ENCODE data around the gene CNGB1. TPM values are rescaled to one million over a fixed set of nuclear protein-coding genes. Genes with fewer than 3 reads are reported as not detected.

CNGB1 gene
- polyA plus RNA-seq, 2 of the 4 experiments (the other 2 are of a cell fraction): 0.23 to 0.39 TPM

- TF ChIP-seq ZNF302 (CRISPR knock-in tag; IDR thresholded peaks at IDR 0.05) (no peak), FOXS1 (CRISPR knock-in tag; IDR thresholded peaks at IDR 0.05) (no peak)
Measured at GRCh38 chr16:57906382-57907316, 64.3 kb downstream of the CNGB1 start (continued).

- WGBS (ENCODE audit: missing lambda C conversion rate): 86% methylated on average over 8 of the region's 8 CpGs
- TF ChIP-seq USF2 (IDR thresholded peaks at IDR 0.05) (no peak), ATOH8 (CRISPR knock-in tag; IDR thresholded peaks at IDR 0.05; ENCODE audit: low read depth) (no peak), POLR2AphosphoS2 (conservative IDR thresholded peaks at IDR 0.05; ENCODE audit: low read length) (no peak), MYC (IDR thresholded peaks at IDR 0.05; ENCODE audit: borderline replicate concordance, low read length) (no peak), HOXA7 (CRISPR knock-in tag; IDR thresholded peaks at IDR 0.05) (no peak), FOXS1 (CRISPR knock-in tag; IDR thresholded peaks at IDR 0.05) (no peak), SMC3 (IDR thresholded peaks at IDR 0.05) (no peak)
- CTCF ChIA-PET: interaction anchor here (1.6 to 10.4 kb wide), 4 partner anchors 12 to 93 kb away, joined by 4 to 160 read pairs (median 14); partner anchors contain the start of genes USB1 and ZNF319
- Histone ChIP-seq H3K4me1 (peaks cover 31% of the 10 kb centered on the region), H3K27ac (peak overlapping the region in 1 of 2 experiments; percentile 18; a peak in 2 of 6 replicates), H3K4me3 (no peak overlapping the region), H3K9me3 (no peaks in the 10 kb centered on the region), H3K4me2 (no peak overlapping the region)
- no peak for DNase-seq (ENCODE audit: low read depth in 1 of 2, low spot score in 1 of 2)
- POLR2A ChIA-PET: no interaction called here
- FAIRE-seq: no peak
- no peak for ATAC-seq
Measured at GRCh38 chr16:57904101-57904500, 66.8 kb downstream of the CNGB1 start.

- TF ChIP-seq RFX5 (IDR thresholded peaks at IDR 0.05): no peak
- no peak for TF ChIP-seq HDAC2 (IDR thresholded peaks at IDR 0.05)
- no peak for TF ChIP-seq TP53 (CRISPR knock-in tag; IDR thresholded peaks at IDR 0.05)
- TF ChIP-seq NPAS2 (CRISPR knock-in tag; IDR thresholded peaks at IDR 0.05; ENCODE audit: borderline replicate concordance): no peak
- no peak for TF ChIP-seq SREBF2 (IDR thresholded peaks at IDR 0.05)
- no peak for TF ChIP-seq POLR2AphosphoS2 (conservative IDR thresholded peaks at IDR 0.05; ENCODE audit: low read length)
- TF ChIP-seq PHF8 (IDR thresholded peaks at IDR 0.05; ENCODE audit: borderline replicate concordance, low read depth): no peak
- TF ChIP-seq ZNF302 (CRISPR knock-in tag; IDR thresholded peaks at IDR 0.05): no peak
- no peak for TF ChIP-seq PBX3 (IDR thresholded peaks at IDR 0.05)
- no peak for TF ChIP-seq BCL3 (IDR thresholded peaks at IDR 0.05)
- no peak for TF ChIP-seq HEYL (CRISPR knock-in tag; IDR thresholded peaks at IDR 0.05)
- TF ChIP-seq BHLHE40 (IDR thresholded peaks at IDR 0.05; ENCODE audit: low read depth, low read length): no peak
- no peak for TF ChIP-seq JUN (IDR thresholded peaks at IDR 0.05)
- TF ChIP-seq SMC3 (IDR thresholded peaks at IDR 0.05): no peak
- ChIA-PET POLR2A (no interaction called here), CTCF (interaction anchor here (1.0 to 10.4 kb wide), 3 partner anchors 10 to 93 kb away, joined by 4 to 160 read pairs (median 5); partner anchors contain the start of genes USB1 and ZNF319)
- H3K27ac ChIP-seq: peak overlapping the region in 1 of 2 experiments; percentile 18; a peak in 2 of 6 replicates
- FAIRE-seq: no peak
- 91% methylated on average over 16 of the region's 18 CpGs for WGBS (ENCODE audit: missing lambda C conversion rate)
- no peak for ATAC-seq
- no peaks in the 10 kb centered on the region for H3K9me3 ChIP-seq
- no peak overlapping the region for H3K4me3 ChIP-seq
- peaks cover 34% of the 10 kb centered on the region for H3K4me1 ChIP-seq
- no peak overlapping the region for H3K4me2 ChIP-seq
- no peak for DNase-seq (ENCODE audit: low read depth in 1 of 2, low spot score in 1 of 2)
Measured at GRCh38 chr16:57903656-57904055, 67.3 kb downstream of the CNGB1 start.
